ENCODE measurements around the gene ATAD3C.
"Not testable (repeated sequence)": the region's sequence is repeated elsewhere in the genome, so short reads cannot be mapped to it uniquely, and the experiment has no call there.

GRCh38 chr1:1402901-1403392, 46.5 kb upstream of the ATAD3C start:
- TF ChIP-seq, protein P1, sequence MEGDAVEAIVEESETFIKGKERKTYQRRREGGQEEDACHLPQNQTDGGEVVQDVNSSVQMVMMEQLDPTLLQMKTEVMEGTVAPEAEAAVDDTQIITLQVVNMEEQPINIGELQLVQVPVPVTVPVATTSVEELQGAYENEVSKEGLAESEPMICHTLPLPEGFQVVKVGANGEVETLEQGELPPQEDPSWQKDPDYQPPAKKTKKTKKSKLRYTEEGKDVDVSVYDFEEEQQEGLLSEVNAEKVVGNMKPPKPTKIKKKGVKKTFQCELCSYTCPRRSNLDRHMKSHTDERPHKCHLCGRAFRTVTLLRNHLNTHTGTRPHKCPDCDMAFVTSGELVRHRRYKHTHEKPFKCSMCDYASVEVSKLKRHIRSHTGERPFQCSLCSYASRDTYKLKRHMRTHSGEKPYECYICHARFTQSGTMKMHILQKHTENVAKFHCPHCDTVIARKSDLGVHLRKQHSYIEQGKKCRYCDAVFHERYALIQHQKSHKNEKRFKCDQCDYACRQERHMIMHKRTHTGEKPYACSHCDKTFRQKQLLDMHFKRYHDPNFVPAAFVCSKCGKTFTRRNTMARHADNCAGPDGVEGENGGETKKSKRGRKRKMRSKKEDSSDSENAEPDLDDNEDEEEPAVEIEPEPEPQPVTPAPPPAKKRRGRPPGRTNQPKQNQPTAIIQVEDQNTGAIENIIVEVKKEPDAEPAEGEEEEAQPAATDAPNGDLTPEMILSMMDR (IDR thresholded peaks at IDR 0.05), result not testable (repeated sequence)
- TF ChIP-seq PHF8 (IDR thresholded peaks at IDR 0.05; ENCODE audit: borderline replicate concordance, low read depth); EP300 (IDR thresholded peaks at IDR 0.05); E2F6 (IDR thresholded peaks at IDR 0.05; ENCODE audit: borderline replicate concordance, low read depth); ESRRA (IDR thresholded peaks at IDR 0.05; ENCODE audit: borderline replicate concordance, low read length); POLR2A (IDR thresholded peaks at IDR 0.05; ENCODE audit: low read length); KDM5A (IDR thresholded peaks at IDR 0.05); NR3C1 (IDR thresholded peaks at IDR 0.05); JUN (IDR thresholded peaks at IDR 0.05); RAD21 (conservative IDR thresholded peaks at IDR 0.05 in 1 of 2, IDR thresholded peaks at IDR 0.05 in 1 of 2); RCOR1 (IDR thresholded peaks at IDR 0.05; ENCODE audit: low read depth, low read length); NFE2L2 (conservative IDR thresholded peaks at IDR 0.05; ENCODE audit: low read length); FOSL2 (IDR thresholded peaks at IDR 0.05); FOSL2 (CRISPR knock-in tag; IDR thresholded peaks at IDR 0.05): not testable (repeated sequence)
- TF ChIP-seq, protein P2, sequence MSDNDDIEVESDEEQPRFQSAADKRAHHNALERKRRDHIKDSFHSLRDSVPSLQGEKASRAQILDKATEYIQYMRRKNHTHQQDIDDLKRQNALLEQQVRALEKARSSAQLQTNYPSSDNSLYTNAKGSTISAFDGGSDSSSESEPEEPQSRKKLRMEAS (IDR thresholded peaks at IDR 0.05), result not testable (repeated sequence)

Data from A549 (cell line).